Prostate gland (tissue), 2 donors: ENCODE results near the gene PTPN14.

Source experiments
- POLR2AphosphoS5 ChIP-seq: sonication (generic); formaldehyde crosslinking; IDR thresholded peaks from one replicate; pipeline ENCODE4 v1.6.1; 2017; ENCODE audit warnings: antibody characterized with exemption
- TF ChIP-seq, protein P1 (sequence below), 4 experiments: fragments of 200-600 bp in 2 of 4; fragments of 450-650 bp in 2 of 4; sonication (generic) in 2 of 4; IDR thresholded peaks; 1 replicate in 3 of 4; 2 replicates in 1 of 4; pipeline ENCODE4 v1.5.1; 2016 to 2019; ENCODE audit warnings: antibody characterized with exemption in 4 of 4, mild to moderate bottlenecking in 2 of 4, moderate library complexity in 2 of 4

DNA sequence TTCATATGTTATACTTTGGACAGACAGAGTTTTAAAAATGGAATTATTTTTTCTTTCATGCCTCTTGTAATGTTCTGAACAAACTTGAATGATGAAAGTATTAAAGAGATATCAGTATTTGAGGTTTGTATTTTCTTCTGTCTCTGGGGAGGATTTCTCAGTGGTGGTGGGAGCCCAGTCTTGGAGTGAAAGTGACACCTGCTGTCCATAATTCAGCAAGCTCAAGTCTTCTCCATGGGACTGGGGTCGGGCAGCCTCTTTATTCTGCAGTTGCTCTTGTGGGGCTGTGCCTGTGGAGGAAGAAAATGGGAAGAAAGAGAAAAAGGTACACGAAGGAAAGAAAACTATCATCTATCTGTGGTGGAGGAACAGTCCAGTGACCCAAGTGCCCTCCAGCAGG, 214.4 kb downstream of the PTPN14 start:
- no peak for TF ChIP-seq POLR2AphosphoS5
- TF ChIP-seq, protein P1, sequence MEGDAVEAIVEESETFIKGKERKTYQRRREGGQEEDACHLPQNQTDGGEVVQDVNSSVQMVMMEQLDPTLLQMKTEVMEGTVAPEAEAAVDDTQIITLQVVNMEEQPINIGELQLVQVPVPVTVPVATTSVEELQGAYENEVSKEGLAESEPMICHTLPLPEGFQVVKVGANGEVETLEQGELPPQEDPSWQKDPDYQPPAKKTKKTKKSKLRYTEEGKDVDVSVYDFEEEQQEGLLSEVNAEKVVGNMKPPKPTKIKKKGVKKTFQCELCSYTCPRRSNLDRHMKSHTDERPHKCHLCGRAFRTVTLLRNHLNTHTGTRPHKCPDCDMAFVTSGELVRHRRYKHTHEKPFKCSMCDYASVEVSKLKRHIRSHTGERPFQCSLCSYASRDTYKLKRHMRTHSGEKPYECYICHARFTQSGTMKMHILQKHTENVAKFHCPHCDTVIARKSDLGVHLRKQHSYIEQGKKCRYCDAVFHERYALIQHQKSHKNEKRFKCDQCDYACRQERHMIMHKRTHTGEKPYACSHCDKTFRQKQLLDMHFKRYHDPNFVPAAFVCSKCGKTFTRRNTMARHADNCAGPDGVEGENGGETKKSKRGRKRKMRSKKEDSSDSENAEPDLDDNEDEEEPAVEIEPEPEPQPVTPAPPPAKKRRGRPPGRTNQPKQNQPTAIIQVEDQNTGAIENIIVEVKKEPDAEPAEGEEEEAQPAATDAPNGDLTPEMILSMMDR (IDR thresholded peaks at IDR 0.05), result no peak
